ENCODE measurements around the gene RIN3.
"Not testable (repeated sequence)": the region's sequence is repeated elsewhere in the genome, so short reads cannot be mapped to it uniquely, and the experiment has no call there.

Gene RIN3

GRCh38 chr14:92624764-92625163 lies 111.2 kb downstream of the RIN3 start:
- in situ Hi-C loops (cut with HindIII; ENCODE audit: low pct_ligation_motif_present, low pct_unique_long_range_greater_than_20kb, low sequenced_read_pairs), result no loop called here
- DNase-seq, result peak; percentile 53

GRCh38 chr14:92625213-92625612 lies 111.6 kb downstream of the RIN3 start:
- peak; percentile 92 for DNase-seq
- in situ Hi-C loops (cut with HindIII; ENCODE audit: low pct_ligation_motif_present, low pct_unique_long_range_greater_than_20kb, low sequenced_read_pairs), result no loop called here

GRCh38 chr14:92626041-92626440 lies 112.5 kb downstream of the RIN3 start:
- DNase-seq, result no peak
- in situ Hi-C loops (cut with HindIII; ENCODE audit: low pct_ligation_motif_present, low pct_unique_long_range_greater_than_20kb, low sequenced_read_pairs), result no loop called here

- DNase-seq, result no peak
- in situ Hi-C loops (cut with HindIII; ENCODE audit: low pct_ligation_motif_present, low pct_unique_long_range_greater_than_20kb, low sequenced_read_pairs), result no loop called here
Measured at GRCh38 chr14:92627707-92628215, 114.2 kb downstream of the RIN3 start.

GRCh38 chr14:92628636-92629035 lies 115.1 kb downstream of the RIN3 start:
- no peak for DNase-seq
- in situ Hi-C loops (cut with HindIII; ENCODE audit: low pct_ligation_motif_present, low pct_unique_long_range_greater_than_20kb, low sequenced_read_pairs), result no loop called here

GRCh38 chr14:92630367-92630766 lies 116.8 kb downstream of the RIN3 start:
- DNase-seq, result no peak
- in situ Hi-C loops (cut with HindIII; ENCODE audit: low pct_ligation_motif_present, low pct_unique_long_range_greater_than_20kb, low sequenced_read_pairs), result no loop called here

GRCh38 chr14:92631098-92631497 lies 117.5 kb downstream of the RIN3 start:
- in situ Hi-C loops (cut with HindIII; ENCODE audit: low pct_ligation_motif_present, low pct_unique_long_range_greater_than_20kb, low sequenced_read_pairs), result no loop called here
- no peak for DNase-seq

GRCh38 chr14:92632546-92633273 lies 119.1 kb downstream of the RIN3 start:
- in situ Hi-C loops (cut with HindIII; ENCODE audit: low pct_ligation_motif_present, low pct_unique_long_range_greater_than_20kb, low sequenced_read_pairs), result no loop called here
- no peak for DNase-seq

- no peak for DNase-seq
- in situ Hi-C loops (cut with HindIII; ENCODE audit: low pct_ligation_motif_present, low pct_unique_long_range_greater_than_20kb, low sequenced_read_pairs), result no loop called here
Measured at GRCh38 chr14:92633274-92633616, 119.7 kb downstream of the RIN3 start.

- in situ Hi-C loops (cut with HindIII; ENCODE audit: low pct_ligation_motif_present, low pct_unique_long_range_greater_than_20kb, low sequenced_read_pairs), result no loop called here
- no peak for DNase-seq
Measured at GRCh38 chr14:92633724-92634123, 120.1 kb downstream of the RIN3 start.

GRCh38 chr14:92635031-92635430 lies 121.5 kb downstream of the RIN3 start:
- in situ Hi-C loops (cut with HindIII; ENCODE audit: low pct_ligation_motif_present, low pct_unique_long_range_greater_than_20kb, low sequenced_read_pairs), result no loop called here
- DNase-seq, result no peak

GRCh38 chr14:92635896-92636295 lies 122.3 kb downstream of the RIN3 start:
- no peak for DNase-seq
- in situ Hi-C loops (cut with HindIII; ENCODE audit: low pct_ligation_motif_present, low pct_unique_long_range_greater_than_20kb, low sequenced_read_pairs), result no loop called here

GRCh38 chr14:92637228-92637627 lies 123.6 kb downstream of the RIN3 start:
- in situ Hi-C loops (cut with HindIII; ENCODE audit: low pct_ligation_motif_present, low pct_unique_long_range_greater_than_20kb, low sequenced_read_pairs), result no loop called here
- no peak for DNase-seq

GRCh38 chr14:92637864-92638263 lies 124.3 kb downstream of the RIN3 start:
- DNase-seq, result no peak
- in situ Hi-C loops (cut with HindIII; ENCODE audit: low pct_ligation_motif_present, low pct_unique_long_range_greater_than_20kb, low sequenced_read_pairs), result no loop called here

GRCh38 chr14:92638266-92638665 lies 124.7 kb downstream of the RIN3 start:
- no peak for DNase-seq
- in situ Hi-C loops (cut with HindIII; ENCODE audit: low pct_ligation_motif_present, low pct_unique_long_range_greater_than_20kb, low sequenced_read_pairs), result no loop called here

- in situ Hi-C loops (cut with HindIII; ENCODE audit: low pct_ligation_motif_present, low pct_unique_long_range_greater_than_20kb, low sequenced_read_pairs), result no loop called here
- DNase-seq, result no peak
Measured at GRCh38 chr14:92638904-92639303, 125.3 kb downstream of the RIN3 start.

GRCh38 chr14:92639472-92640117 lies 126.0 kb downstream of the RIN3 start:
- DNase-seq; in situ Hi-C loops (cut with HindIII; ENCODE audit: low pct_ligation_motif_present, low pct_unique_long_range_greater_than_20kb, low sequenced_read_pairs): not testable (repeated sequence)

GRCh38 chr14:92641306-92641705 lies 127.7 kb downstream of the RIN3 start:
- in situ Hi-C loops (cut with HindIII; ENCODE audit: low pct_ligation_motif_present, low pct_unique_long_range_greater_than_20kb, low sequenced_read_pairs), result no loop called here
- DNase-seq, result no peak

- in situ Hi-C loops (cut with HindIII; ENCODE audit: low pct_ligation_motif_present, low pct_unique_long_range_greater_than_20kb, low sequenced_read_pairs), result no loop called here
- DNase-seq, result no peak
Measured at GRCh38 chr14:92644171-92644969, 130.8 kb downstream of the RIN3 start.

All from ACHN (cell line).